GM12878 (cell line): ENCODE results near the gene MYO7B. TPM values are rescaled to one million over a fixed set of nuclear protein-coding genes. Genes with fewer than 3 reads are reported as not detected.

Source experiments
- CEBPB ChIP-seq, 2 experiments: fragments of 150-350 bp in 1 of 2; IDR thresholded peaks; 2 replicates each; pipeline ENCODE4 v1.6.1; 2012 to 2014; ENCODE audit warnings: low read depth in 2 of 2, low read length in 2 of 2, borderline replicate concordance in 1 of 2, inconsistent platforms in 1 of 2
- CUX1 ChIP-seq: IDR thresholded peaks from 2 replicates; pipeline ENCODE4 v1.6.1; 2012; ENCODE audit warnings: improper control_type of control experiment, low read depth, low read length; ENCODE audit not compliant: insufficient replicate concordance
- GABPA ChIP-seq: IDR thresholded peaks from 2 replicates; pipeline ENCODE4 v1.6.1; 2014; ENCODE audit warnings: antibody characterized with exemption, low read depth, mild to moderate bottlenecking, inconsistent platforms
- NR2C2 ChIP-seq: IDR thresholded peaks from 2 replicates; pipeline ENCODE4 v1.6.1; 2011; ENCODE audit warnings: borderline replicate concordance, low read depth; ENCODE audit not compliant: control insufficient read depth, insufficient read length
- POLR2AphosphoS5 ChIP-seq: IDR thresholded peaks from 2 replicates; pipeline ENCODE4 v1.6.1; 2011; ENCODE audit warnings: mild to moderate bottlenecking, low read length, inconsistent platforms
- RUNX3 ChIP-seq: IDR thresholded peaks from 2 replicates; pipeline ENCODE4 v1.6.1; 2012; ENCODE audit warnings: low read length, inconsistent platforms
- polyA plus RNA-seq, 11 experiments: library from polyadenylated mRNA; depleted of rRNA in 4 of 11; unstranded in 6 of 11; stranded (reverse) in 5 of 11; fragments of >200 nt; fragmentation: Nextera tagmentation in 4 of 11; fragmentation: Illumina TruSeq in 1 of 11; extraction: Ambion mirVana in 4 of 11; extraction: Trizol in 1 of 11; gene quantifications; 1 replicate in 1 of 11; 2 replicates in 10 of 11; pipeline versions ENCODE4 v1.2.1 to v1.2.3, GENCODE V29; 2011 to 2016; ENCODE audit warnings: inconsistent platforms in 2 of 11, missing spikeins in 2 of 11, low read depth in 1 of 11
- total RNA-seq, 4 experiments: library from RNA; depleted of rRNA in 3 of 4; stranded (reverse); fragments of >200 nt in 3 of 4; fragmentation: Illumina TruSeq in 1 of 4; extraction: Trizol in 1 of 4; gene quantifications; 2 replicates each; pipeline versions ENCODE4 v1.2.1 to v1.2.3, GENCODE V29; 2013 to 2021

Gene MYO7B
- total and polyA plus RNA-seq, 10 of the 15 experiments (the other 5 are each of a cell fraction or from before 2014, with no cell fraction given), result 0.08 to 4.8 (median 1.2) TPM

DNA sequence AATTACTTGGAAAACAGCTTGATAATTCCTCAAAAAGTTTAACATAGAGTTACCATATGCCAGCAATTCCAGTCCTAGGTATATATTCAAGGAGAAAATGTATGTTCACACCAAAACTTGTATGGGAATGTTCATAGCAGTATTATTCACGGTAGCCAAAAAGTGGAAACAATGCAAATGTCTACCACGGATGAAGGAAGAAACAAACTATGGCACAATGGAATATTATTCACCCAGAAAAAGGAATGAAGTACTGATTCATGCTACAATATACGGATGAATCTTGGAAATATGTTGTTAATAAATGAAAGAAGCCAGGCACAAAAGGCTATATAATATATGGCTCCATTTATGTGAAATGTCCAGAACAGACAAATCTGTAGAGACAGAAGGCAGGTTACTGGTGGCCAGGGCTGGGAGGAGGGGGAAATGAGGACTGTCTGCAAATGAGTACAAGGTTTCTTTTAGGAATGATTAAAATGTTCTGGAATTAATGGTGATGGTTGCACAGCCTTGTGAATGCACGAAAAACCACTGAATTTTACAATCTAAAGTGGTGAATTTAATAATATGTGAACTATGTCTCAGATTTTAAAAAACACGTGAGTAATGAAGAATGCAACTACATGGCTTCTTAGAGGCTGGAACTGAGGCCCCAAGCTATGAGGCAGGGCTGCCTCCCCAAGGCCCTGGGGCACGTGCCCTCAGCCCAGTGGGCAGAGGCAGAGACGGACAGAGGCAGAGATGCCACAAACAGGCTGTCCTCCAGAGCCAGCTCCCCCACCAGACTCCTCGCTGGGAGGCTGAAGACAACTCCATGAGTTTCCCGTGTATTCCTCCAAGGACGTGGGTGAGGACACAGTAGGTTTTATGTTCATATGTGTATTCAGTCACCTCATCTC lies 134.8 kb downstream of the MYO7B start (continued):
- TF ChIP-seq CUX1 (no peak), GABPA (no peak), CEBPB (IDR thresholded peaks at IDR 0.05; ENCODE audit: borderline replicate concordance in 1 of 2, low read depth in 2 of 2, low read length in 2 of 2) (no peak), NR2C2 (no peak), RUNX3 (no peak), POLR2AphosphoS5 (no peak)
